Type B pancreatic cell (in vitro differentiated cells): ENCODE data around the gene CDK19. TPM values are rescaled to one million over a fixed set of nuclear protein-coding genes. Genes with fewer than 3 reads are reported as not detected.

Experiments
- DNase-seq: peaks from one replicate; pipeline ENCODE4 v3.0.0; 2021; ENCODE audit warnings: mixed read lengths; ENCODE audit not compliant: unreplicated experiment; ENCODE audit errors: extremely low spot score
- H3K27ac Mint-ChIP-seq: 2 replicates; pipeline ENCODE4 v1.8.0; 2021; ENCODE audit warnings: mild to moderate bottlenecking, mixed read lengths
- H3K27me3 Mint-ChIP-seq: 2 replicates; pipeline ENCODE4 v1.8.0; 2021; ENCODE audit warnings: mixed read lengths
- H3K36me3 Mint-ChIP-seq: 2 replicates; pipeline ENCODE4 v1.8.0; 2021; ENCODE audit warnings: mixed read lengths
- H3K4me1 Mint-ChIP-seq: one replicate; pipeline ENCODE4 v1.8.0; 2021; ENCODE audit warnings: mixed read lengths; ENCODE audit not compliant: unreplicated experiment
- H3K4me3 Mint-ChIP-seq: 2 replicates; pipeline ENCODE4 v1.8.0; 2021; ENCODE audit warnings: mild to moderate bottlenecking, mixed read lengths
- H3K9me3 Mint-ChIP-seq: 2 replicates; pipeline ENCODE4 v1.8.0; 2021; ENCODE audit warnings: mixed read lengths
- CTCF ChIP-seq: fragments of 200-600 bp; sonication (generic); conservative IDR thresholded peaks from 2 replicates; pipeline ENCODE4 v1.5.0; 2021; ENCODE audit warnings: antibody characterized with exemption, mild to moderate bottlenecking
- total RNA-seq: library from RNA; stranded (reverse); gene quantifications from 2 replicates; pipeline ENCODE4 v1.2.1, GENCODE V29; 2021; ENCODE audit warnings: low replicate concordance

CDK19 gene
- total RNA-seq, 1 donor from 2014 or later: 27.2 TPM

- no peaks in the 10 kb centered on the region for H3K4me1 Mint-ChIP-seq
- H3K27ac Mint-ChIP-seq: no peak overlapping the region
- no peak for DNase-seq
- H3K27me3 Mint-ChIP-seq: no peaks in the 10 kb centered on the region
- H3K36me3 Mint-ChIP-seq: peaks cover 20% of the 10 kb centered on the region
- peaks cover 9% of the 10 kb centered on the region for H3K9me3 Mint-ChIP-seq
- TF ChIP-seq CTCF: no peak
- no peak overlapping the region for H3K4me3 Mint-ChIP-seq
These were observed 15.6 kb downstream of the CDK19 start for GRCh38 chr6:110799655-110800054.

GRCh38 chr6:110799189-110799588 lies 16.1 kb downstream of the CDK19 start:
- Mint-ChIP-seq H3K36me3 (peaks cover 20% of the 10 kb centered on the region), H3K9me3 (peaks cover 9% of the 10 kb centered on the region), H3K4me3 (no peak overlapping the region), H3K4me1 (no peaks in the 10 kb centered on the region), H3K27me3 (no peaks in the 10 kb centered on the region), H3K27ac (no peak overlapping the region)
- no peak for DNase-seq
- no peak for TF ChIP-seq CTCF

GRCh38 chr6:110795271-110795670 lies 20.0 kb downstream of the CDK19 start:
- H3K4me1 Mint-ChIP-seq: no peaks in the 10 kb centered on the region
- no peak overlapping the region for H3K27ac Mint-ChIP-seq
- H3K27me3 Mint-ChIP-seq: no peaks in the 10 kb centered on the region
- no peak overlapping the region for H3K4me3 Mint-ChIP-seq
- no peak for TF ChIP-seq CTCF
- DNase-seq: no peak
- peaks cover 6% of the 10 kb centered on the region for H3K36me3 Mint-ChIP-seq
- H3K9me3 Mint-ChIP-seq: peaks cover 2% of the 10 kb centered on the region

- no peaks in the 10 kb centered on the region for H3K27me3 Mint-ChIP-seq
- no peak overlapping the region for H3K4me3 Mint-ChIP-seq
- H3K27ac Mint-ChIP-seq: no peak overlapping the region
- no peak for TF ChIP-seq CTCF
- peaks cover 17% of the 10 kb centered on the region for H3K36me3 Mint-ChIP-seq
- DNase-seq: no peak
- peaks cover 13% of the 10 kb centered on the region for H3K9me3 Mint-ChIP-seq
- H3K4me1 Mint-ChIP-seq: peaks cover 10% of the 10 kb centered on the region
These were observed 28.6 kb downstream of the CDK19 start for GRCh38 chr6:110786696-110787095.

- DNase-seq: no peak
- no peak overlapping the region for H3K4me3 Mint-ChIP-seq
These were observed 29.0 kb downstream of the CDK19 start for GRCh38 chr6:110786271-110786670.

More at GRCh38 chr6:110786271-110786670, 29.0 kb downstream of the CDK19 start:
- no peak for TF ChIP-seq CTCF
- Mint-ChIP-seq H3K9me3 (peaks cover 13% of the 10 kb centered on the region), H3K27me3 (no peaks in the 10 kb centered on the region), H3K36me3 (peaks cover 17% of the 10 kb centered on the region), H3K27ac (no peak overlapping the region), H3K4me1 (peaks cover 11% of the 10 kb centered on the region)
